Duodenal mucosa (tissue), 2 donors: ENCODE data around the gene CDPF1.

Experiments used
- H3K27ac ChIP-seq: one replicate; pipeline ENCODE4 v1.7.0; 2013; ENCODE audit warnings: low read depth, low read length
- H3K27me3 ChIP-seq, 2 donors: one replicate each; pipeline ENCODE4 v1.7.0; 2013; ENCODE audit warnings: low read length in 2 of 2, control low read depth in 1 of 2; ENCODE audit not compliant: insufficient read depth in 2 of 2, control insufficient read depth in 1 of 2
- H3K36me3 ChIP-seq, 2 donors: one replicate each; pipeline ENCODE4 v1.7.0; 2013; ENCODE audit warnings: low read length in 2 of 2, control low read depth in 1 of 2; ENCODE audit not compliant: insufficient read depth in 2 of 2, control insufficient read depth in 1 of 2
- H3K4me1 ChIP-seq, 2 donors: one replicate each; pipeline ENCODE4 v1.7.0; 2013; ENCODE audit warnings: low read length in 2 of 2, control low read depth in 1 of 2; ENCODE audit not compliant: insufficient read depth in 2 of 2, control insufficient read depth in 1 of 2
- H3K4me3 ChIP-seq, 2 donors: one replicate each; pipeline ENCODE4 v1.7.0; 2013; ENCODE audit warnings: low read length in 2 of 2, low read depth in 1 of 2
- H3K9ac ChIP-seq, 2 donors: one replicate each; pipeline ENCODE4 v1.7.0; 2013; ENCODE audit warnings: low read length in 2 of 2, low read depth in 1 of 2
- H3K9me3 ChIP-seq, 2 donors: one replicate each; pipeline ENCODE4 v1.7.0; 2013; ENCODE audit warnings: low read length in 2 of 2, control low read depth in 1 of 2; ENCODE audit not compliant: control insufficient read depth in 1 of 2

The CDPF1 gene

GRCh38 chr22:46259374-46259773 is 9.3 kb upstream of the CDPF1 start:
- no peak overlapping the region for H3K4me3 ChIP-seq
- H3K27me3 ChIP-seq: no peaks in the 10 kb centered on the region
- peaks cover 4 to 5% of the 10 kb centered on the region in 2 donors for H3K4me1 ChIP-seq
- no peak overlapping the region for H3K27ac ChIP-seq
- H3K9ac ChIP-seq: no peak overlapping the region
- H3K9me3 ChIP-seq: no peaks in the 10 kb centered on the region
- H3K36me3 ChIP-seq: no peaks in the 10 kb centered on the region

- Histone ChIP-seq H3K9ac (no peak overlapping the region), H3K4me1 (peaks cover under 1 to 2% of the 10 kb centered on the region in 2 donors), H3K27ac (no peak overlapping the region), H3K36me3 (no peaks in the 10 kb centered on the region), H3K27me3 (no peaks in the 10 kb centered on the region), H3K4me3 (no peak overlapping the region), H3K9me3 (no peaks in the 10 kb centered on the region)
Observed at GRCh38 chr22:46256358-46256958, 6.4 kb upstream of the CDPF1 start.

GRCh38 chr22:46251816-46252380 is 1.8 kb upstream of the CDPF1 start:
- H3K27me3 ChIP-seq: no peaks in the 10 kb centered on the region
- no peak overlapping the region for H3K4me3 ChIP-seq
- no peaks in the 10 kb centered on the region for H3K9me3 ChIP-seq
- peaks cover 10 to 11% of the 10 kb centered on the region in 2 donors for H3K4me1 ChIP-seq
- H3K27ac ChIP-seq: no peak overlapping the region
- H3K36me3 ChIP-seq: peaks cover 0 to 3% of the 10 kb centered on the region in 2 donors
- H3K9ac ChIP-seq: no peak overlapping the region

- H3K9me3 ChIP-seq: no peaks in the 10 kb centered on the region
- peak overlapping the region; percentile 81 to 91 for H3K4me3 ChIP-seq
- H3K4me1 ChIP-seq: peaks cover 10 to 11% of the 10 kb centered on the region in 2 donors
- no peaks in the 10 kb centered on the region for H3K27me3 ChIP-seq
- H3K9ac ChIP-seq: peak overlapping the region; percentile 87 to 93
- H3K27ac ChIP-seq: no peak overlapping the region
- peaks cover 0 to 4% of the 10 kb centered on the region in 2 donors for H3K36me3 ChIP-seq
Observed at GRCh38 chr22:46251266-46251665, 1.2 kb upstream of the CDPF1 start.

GRCh38 chr22:46250783-46251125 is 661 bp upstream of the CDPF1 start:
- Histone ChIP-seq H3K27me3 (no peaks in the 10 kb centered on the region), H3K9ac (peak overlapping the region; percentile 87 to 93), H3K36me3 (peaks cover 0 to 4% of the 10 kb centered on the region in 2 donors), H3K27ac (no peak overlapping the region), H3K9me3 (no peaks in the 10 kb centered on the region), H3K4me1 (peaks cover 10 to 11% of the 10 kb centered on the region in 2 donors), H3K4me3 (peak overlapping the region; percentile 81 to 91)

GRCh38 chr22:46247443-46247975 is 2.6 kb downstream of the CDPF1 start:
- no peak overlapping the region for H3K4me3 ChIP-seq
- no peak overlapping the region for H3K9ac ChIP-seq
- H3K4me1 ChIP-seq: peaks cover 10 to 11% of the 10 kb centered on the region in 2 donors
- H3K36me3 ChIP-seq: peaks cover 5 to 16% of the 10 kb centered on the region in 2 donors
- no peaks in the 10 kb centered on the region for H3K27me3 ChIP-seq
- H3K27ac ChIP-seq: no peak overlapping the region
- H3K9me3 ChIP-seq: no peaks in the 10 kb centered on the region

GRCh38 chr22:46246178-46246577 is 3.9 kb downstream of the CDPF1 start:
- Histone ChIP-seq H3K36me3 (peaks cover 6 to 16% of the 10 kb centered on the region in 2 donors), H3K4me3 (no peak overlapping the region), H3K9me3 (no peaks in the 10 kb centered on the region), H3K27ac (no peak overlapping the region), H3K27me3 (no peaks in the 10 kb centered on the region), H3K9ac (no peak overlapping the region), H3K4me1 (peaks cover 8 to 9% of the 10 kb centered on the region in 2 donors)

GRCh38 chr22:46245511-46245910 is 4.6 kb downstream of the CDPF1 start:
- Histone ChIP-seq H3K27ac (no peak overlapping the region), H3K9ac (no peak overlapping the region)

GRCh38 chr22:46244771-46245170 is 5.3 kb downstream of the CDPF1 start:
- Histone ChIP-seq H3K4me1 (peaks cover 16 to 18% of the 10 kb centered on the region in 2 donors), H3K4me3 (no peak overlapping the region), H3K36me3 (peaks cover 6 to 27% of the 10 kb centered on the region in 2 donors), H3K27me3 (no peaks in the 10 kb centered on the region), H3K27ac (no peak overlapping the region), H3K9ac (no peak overlapping the region), H3K9me3 (no peaks in the 10 kb centered on the region)

More at GRCh38 chr22:46245511-46245910, 4.6 kb downstream of the CDPF1 start:
- peaks cover 6 to 19% of the 10 kb centered on the region in 2 donors for H3K36me3 ChIP-seq
- H3K4me1 ChIP-seq: peaks cover 8 to 11% of the 10 kb centered on the region in 2 donors
- H3K27me3 ChIP-seq: no peaks in the 10 kb centered on the region
- no peaks in the 10 kb centered on the region for H3K9me3 ChIP-seq
- H3K4me3 ChIP-seq: no peak overlapping the region

GRCh38 chr22:46242076-46242475 is 8.0 kb downstream of the CDPF1 start:
- Histone ChIP-seq H3K9ac (no peak overlapping the region), H3K36me3 (peaks cover 6 to 43% of the 10 kb centered on the region in 2 donors), H3K4me1 (peaks cover 12 to 19% of the 10 kb centered on the region in 2 donors), H3K27me3 (no peaks in the 10 kb centered on the region), H3K4me3 (no peak overlapping the region), H3K9me3 (no peaks in the 10 kb centered on the region), H3K27ac (no peak overlapping the region)
